WERI-Rb-1 (cell line): ENCODE results near the gene CIT.

Experiments used
- DNase-seq: peaks from one replicate; pipeline ENCODE4 v3.0.0-alpha.2; 2020
- H3K27ac ChIP-seq: fragments of 250-450 bp; sonication (Bioruptor Pico); 2 replicates; pipeline ENCODE4 v1.5.1; 2020; ENCODE audit warnings: mild to moderate bottlenecking, moderate library complexity
- H3K27me3 ChIP-seq: fragments of 250-450 bp; sonication (Bioruptor Pico); 2 replicates; pipeline ENCODE4 v1.5.1; 2021; ENCODE audit warnings: mild to moderate bottlenecking, low read depth, moderate library complexity; ENCODE audit not compliant: insufficient read depth, severe bottlenecking
- H3K36me3 ChIP-seq: fragments of 250-450 bp; sonication (Bioruptor Pico); 2 replicates; pipeline ENCODE4 v1.5.1; 2020; ENCODE audit warnings: mild to moderate bottlenecking, moderate library complexity
- H3K4me3 ChIP-seq: 2 replicates; pipeline ENCODE4 v1.5.1; 2011; ENCODE audit warnings: low read depth, mild to moderate bottlenecking, control low read depth, low read length
- H3K9me3 ChIP-seq: fragments of 250-450 bp; sonication (Bioruptor Pico); 2 replicates; pipeline ENCODE4 v1.5.1; 2021; ENCODE audit warnings: mild to moderate bottlenecking, moderate library complexity; ENCODE audit not compliant: severe bottlenecking
- TF ChIP-seq, protein P1 (sequence below): IDR thresholded peaks from 2 replicates; pipeline ENCODE4 v1.5.1; 2011; ENCODE audit warnings: low read depth, mild to moderate bottlenecking, control low read depth, inconsistent platforms, low read length

The CIT gene

DNA sequence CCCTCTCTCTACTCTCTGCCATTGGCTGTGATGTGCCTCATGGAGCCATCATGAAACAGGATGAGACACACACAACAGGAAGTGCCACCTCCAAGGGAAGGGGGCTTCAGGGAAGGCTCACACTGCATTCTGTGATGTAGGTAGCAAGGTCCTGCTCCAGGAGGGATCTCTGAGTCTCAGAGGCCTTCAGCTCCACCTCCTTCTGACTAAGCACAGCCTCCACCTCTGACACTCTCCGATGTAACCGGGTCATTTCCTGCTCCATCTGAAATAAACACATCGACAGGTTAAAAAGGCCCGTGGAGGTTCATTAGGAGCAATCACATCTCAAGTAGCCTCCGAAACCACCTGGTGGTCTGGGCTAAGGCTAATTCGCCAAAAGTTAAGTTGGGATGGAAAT, 93.3 kb downstream of the CIT start:
- no peak overlapping the region for H3K4me3 ChIP-seq
- H3K27ac ChIP-seq, result no peak overlapping the region
- H3K27me3 ChIP-seq, result no peaks in the 10 kb centered on the region
- H3K36me3 ChIP-seq, result peaks cover 23% of the 10 kb centered on the region
- no peak for DNase-seq
- TF ChIP-seq, protein P1, sequence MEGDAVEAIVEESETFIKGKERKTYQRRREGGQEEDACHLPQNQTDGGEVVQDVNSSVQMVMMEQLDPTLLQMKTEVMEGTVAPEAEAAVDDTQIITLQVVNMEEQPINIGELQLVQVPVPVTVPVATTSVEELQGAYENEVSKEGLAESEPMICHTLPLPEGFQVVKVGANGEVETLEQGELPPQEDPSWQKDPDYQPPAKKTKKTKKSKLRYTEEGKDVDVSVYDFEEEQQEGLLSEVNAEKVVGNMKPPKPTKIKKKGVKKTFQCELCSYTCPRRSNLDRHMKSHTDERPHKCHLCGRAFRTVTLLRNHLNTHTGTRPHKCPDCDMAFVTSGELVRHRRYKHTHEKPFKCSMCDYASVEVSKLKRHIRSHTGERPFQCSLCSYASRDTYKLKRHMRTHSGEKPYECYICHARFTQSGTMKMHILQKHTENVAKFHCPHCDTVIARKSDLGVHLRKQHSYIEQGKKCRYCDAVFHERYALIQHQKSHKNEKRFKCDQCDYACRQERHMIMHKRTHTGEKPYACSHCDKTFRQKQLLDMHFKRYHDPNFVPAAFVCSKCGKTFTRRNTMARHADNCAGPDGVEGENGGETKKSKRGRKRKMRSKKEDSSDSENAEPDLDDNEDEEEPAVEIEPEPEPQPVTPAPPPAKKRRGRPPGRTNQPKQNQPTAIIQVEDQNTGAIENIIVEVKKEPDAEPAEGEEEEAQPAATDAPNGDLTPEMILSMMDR, result no peak
- H3K9me3 ChIP-seq, result peaks cover 10% of the 10 kb centered on the region

DNA sequence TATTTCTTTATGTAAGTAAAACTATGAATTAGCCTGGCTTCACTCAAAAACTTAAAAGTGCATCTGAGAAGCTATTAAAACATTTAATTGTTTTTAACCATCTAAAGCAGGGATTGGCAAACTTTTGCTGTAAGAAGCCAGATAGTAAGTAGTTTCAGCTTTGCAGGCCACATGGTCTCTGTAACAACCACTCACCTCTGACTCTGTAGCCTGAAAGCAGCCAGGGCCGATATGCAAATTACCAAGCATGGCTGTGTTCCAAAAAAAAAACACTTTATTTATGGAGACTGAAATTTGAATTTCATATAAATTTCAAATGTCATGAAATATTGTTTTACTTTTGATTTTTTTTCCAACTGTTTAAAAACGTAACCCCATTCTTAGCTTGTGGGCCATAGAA, 95.3 kb downstream of the CIT start:
- no peaks in the 10 kb centered on the region for H3K27me3 ChIP-seq
- DNase-seq, result no peak
- H3K4me3 ChIP-seq, result no peak overlapping the region
- no peak overlapping the region for H3K27ac ChIP-seq
- TF ChIP-seq, protein P1, result no peak
- peaks cover 10% of the 10 kb centered on the region for H3K9me3 ChIP-seq
- peaks cover 29% of the 10 kb centered on the region for H3K36me3 ChIP-seq

DNA sequence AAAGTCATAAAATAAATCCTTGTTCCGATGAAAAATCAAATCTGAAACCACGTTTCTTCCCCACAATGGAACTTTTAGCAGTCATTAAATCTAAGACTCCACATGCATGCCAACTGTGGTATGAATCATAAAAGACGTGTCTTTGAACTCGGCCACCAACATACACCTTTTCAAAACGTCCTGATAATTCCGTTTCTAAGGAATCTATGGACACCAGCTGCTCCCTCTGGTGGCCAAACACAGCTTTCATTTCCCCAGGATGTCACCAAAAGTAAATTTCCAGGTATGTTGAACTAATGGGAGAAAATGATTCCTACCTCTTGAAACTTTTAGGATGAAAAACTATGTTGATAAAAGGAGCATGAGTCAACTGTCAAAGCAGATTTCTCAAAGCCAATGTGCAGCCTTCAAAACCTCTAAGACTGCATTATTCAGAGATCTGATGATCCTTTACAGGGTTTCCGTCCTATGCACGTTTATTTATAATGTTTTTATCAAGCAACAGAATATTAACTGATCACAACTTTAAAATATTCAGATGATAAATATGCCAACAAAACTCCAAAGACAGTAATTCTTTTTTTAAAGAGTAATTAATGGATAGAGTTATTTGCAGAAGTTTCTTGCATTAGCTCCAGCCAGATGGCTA, 96.2 kb downstream of the CIT start:
- Histone ChIP-seq H3K27me3 (no peaks in the 10 kb centered on the region), H3K4me3 (no peak overlapping the region), H3K27ac (no peak overlapping the region), H3K9me3 (peaks cover 7% of the 10 kb centered on the region), H3K36me3 (peaks cover 33% of the 10 kb centered on the region)
- DNase-seq, result peak; percentile 53
- TF ChIP-seq, protein P1, result peak; percentile 72

DNA sequence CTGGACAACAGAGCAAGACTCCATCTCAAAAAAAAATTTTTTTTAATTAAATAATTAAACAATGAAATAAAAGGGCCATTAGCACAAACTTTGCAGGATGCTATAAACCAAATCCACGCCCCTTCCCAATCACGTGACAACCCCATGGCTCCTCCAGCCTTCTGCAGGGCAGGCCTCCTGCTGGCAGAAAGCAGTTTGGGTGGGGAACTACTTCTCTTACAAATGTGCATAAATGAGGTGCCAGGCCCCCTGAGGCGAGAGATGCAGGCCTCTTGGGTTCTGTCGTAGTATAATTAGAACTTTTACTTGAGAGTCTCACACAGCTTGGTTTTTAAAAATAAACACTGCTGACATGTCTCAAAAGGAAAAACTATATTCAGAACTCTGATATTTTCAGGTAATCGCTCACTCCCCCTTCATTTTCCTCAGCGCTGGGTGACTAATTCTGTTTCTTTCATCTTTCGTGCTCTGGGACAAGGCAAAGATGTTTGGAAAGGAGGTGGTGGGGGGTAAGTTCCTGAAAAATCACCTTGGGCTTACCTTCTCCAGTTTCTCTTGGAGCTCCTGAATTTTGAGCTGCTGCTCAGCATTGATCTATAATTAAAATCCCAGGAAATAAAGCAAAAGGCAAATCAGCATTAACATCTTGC, 101.7 kb downstream of the CIT start:
- Histone ChIP-seq H3K36me3 (peaks cover 70% of the 10 kb centered on the region), H3K9me3 (no peaks in the 10 kb centered on the region), H3K4me3 (no peak overlapping the region), H3K27ac (no peak overlapping the region), H3K27me3 (no peaks in the 10 kb centered on the region)
- no peak for DNase-seq
- TF ChIP-seq, protein P1, result no peak

DNA sequence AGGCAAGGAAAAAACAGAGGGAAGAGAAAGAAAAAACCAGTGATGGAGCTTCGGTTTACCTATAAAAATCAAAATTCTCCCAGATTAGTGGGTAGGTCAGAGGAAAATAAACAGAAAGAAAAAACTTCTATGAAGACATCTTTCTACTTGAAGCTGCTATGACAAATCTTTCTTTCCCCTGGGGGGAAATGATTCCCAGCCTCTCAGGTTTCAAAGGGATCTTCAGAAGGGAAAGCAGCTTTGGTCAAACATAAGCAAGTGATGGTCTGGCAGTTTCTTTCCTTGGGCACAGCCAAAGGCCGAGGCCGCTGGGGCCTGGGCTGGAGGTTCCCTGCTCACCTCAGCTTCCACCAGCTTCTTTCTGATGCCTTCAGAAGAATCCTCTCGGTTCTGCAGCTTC, 104.7 kb downstream of the CIT start:
- no peak overlapping the region for H3K4me3 ChIP-seq
- TF ChIP-seq, protein P1, result no peak
- no peaks in the 10 kb centered on the region for H3K9me3 ChIP-seq
- no peaks in the 10 kb centered on the region for H3K27me3 ChIP-seq
- no peak overlapping the region for H3K27ac ChIP-seq
- peaks cover 76% of the 10 kb centered on the region for H3K36me3 ChIP-seq
- no peak for DNase-seq
